Measurements from ENCODE around the gene GH2. TPM values are rescaled to one million over a fixed set of nuclear protein-coding genes. Genes with fewer than 3 reads are reported as not detected.

GH2 gene
- total and polyA plus RNA-seq, 2 donors (not counting 3 experiments of a cell fraction or from before 2014, with no cell fraction given) = not detected

- Histone ChIP-seq H3K9ac (replicated peaks; ENCODE audit: extremely low read depth, insufficient read depth, low read length) (no peak overlapping the region), H3K4me1 (ENCODE audit: control insufficient read depth, extremely low read depth, insufficient read depth, low read length) (peaks cover 24% of the 10 kb centered on the region), H4K20me1 (replicated peaks; ENCODE audit: control insufficient read depth, extremely low read depth, insufficient read depth, low read length) (no peaks in the 10 kb centered on the region), H3K9me1 (replicated peaks; ENCODE audit: control insufficient read depth, extremely low read depth, insufficient read depth, low read length) (no peaks in the 10 kb centered on the region), H3K27me3 (ENCODE audit: control insufficient read depth in 2 of 2, insufficient read depth in 2 of 2, low read length in 2 of 2) (no peaks in the 10 kb centered on the region), H3K36me3 (ENCODE audit: control insufficient read depth in 2 of 2, extremely low read depth in 1 of 2, insufficient read depth in 2 of 2, low read length in 2 of 2) (peaks cover 0 to 2% of the 10 kb centered on the region in 2 experiments), H3K9me3 (replicated peaks; ENCODE audit: control insufficient read depth, insufficient read depth, low read length) (no peaks in the 10 kb centered on the region), H3K4me3 (replicated peaks in 1 of 3; ENCODE audit: insufficient read depth in 1 of 3, low read depth in 1 of 3, low read length in 3 of 3) (peak overlapping the region in 1 of 3 experiments; percentile 77), H3K27ac (ENCODE audit: insufficient read depth, low read depth, low read length) (no peak overlapping the region), H2AFZ (ENCODE audit: low read depth, low read length) (no peak overlapping the region), H3K4me2 (ENCODE audit: insufficient read depth, low read length) (peak overlapping the region; percentile 84), H3K79me2 (ENCODE audit: control insufficient read depth, insufficient read depth, low read length) (peaks cover 43% of the 10 kb centered on the region)
- ChIA-PET POLR2A (no interaction called here), CTCF (interaction anchor here (1.1 to 2.0 kb wide), 4 partner anchors 8 to 25 kb away, joined by 3 to 5 read pairs (median 4); partner anchors contain the start of gene PSMC5)
- TSS peak; percentile 13 for BruUV-seq (replicated peaks)
- FAIRE-seq (no peak), DNase-seq (ENCODE audit: low read depth, low spot score) (no peak)
- intact Hi-C loops (cut with micrococcal nuclease) (loop anchor here (1.0 kb wide), 1 partner anchor 13 kb away; the partner anchor contains the start of genes FTSJ3 and PSMC5), dilution Hi-C loops (cut with MboI; ENCODE audit: extremely low pct_ligation_motif_present, low sequenced_read_pairs) (no loop called here)
- TF ChIP-seq EZH2 (IDR thresholded peaks at IDR 0.05; ENCODE audit: borderline replicate concordance, low read depth, low read length, severe bottlenecking) = no peak
- no peak for TF ChIP-seq MYC (IDR thresholded peaks at IDR 0.05; ENCODE audit: low read depth, low read length)
- TF ChIP-seq MAX (IDR thresholded peaks at IDR 0.05; ENCODE audit: insufficient read depth, insufficient read length) = no peak
- TF ChIP-seq FOS (IDR thresholded peaks at IDR 0.05; ENCODE audit: borderline replicate concordance, insufficient read depth, low read length) = no peak
- TF ChIP-seq GATA2 (IDR thresholded peaks at IDR 0.05; ENCODE audit: insufficient read depth, insufficient read length, low read depth, low read length) = no peak
- TF ChIP-seq POLR2A (IDR thresholded peaks at IDR 0.05; ENCODE audit: low read depth, low read length) = no peak
- no peak for TF ChIP-seq CTCF (IDR thresholded peaks at IDR 0.05; ENCODE audit: extremely low read depth in 1 of 2, insufficient read depth in 1 of 2, low read depth in 1 of 2, low read length in 2 of 2)
- no peak for TF ChIP-seq JUN (IDR thresholded peaks at IDR 0.05; ENCODE audit: borderline replicate concordance, insufficient read depth, insufficient read length, low read depth)
- no peak for TF ChIP-seq POLR2AphosphoS5 (IDR thresholded peaks at IDR 0.05; ENCODE audit: insufficient read depth, low read depth, low read length)
These were observed 41.0 kb downstream of the GH2 start for GRCh38 chr17:63840591-63841349.
